ENCODE measurements around the gene AKR1A1.

- TF ChIP-seq POLR2A (IDR thresholded peaks at IDR 0.05; ENCODE audit: low read depth, low read length) (no peak), POLR2AphosphoS5 (IDR thresholded peaks at IDR 0.05; ENCODE audit: low read depth, low read length) (no peak; the same call in 1 of the 2 replicates), TAF1 (IDR thresholded peaks at IDR 0.05; ENCODE audit: borderline replicate concordance, low read depth, low read length) (no peak)
These were observed 33.9 kb downstream of the AKR1A1 start for GRCh38 chr1:45584351-45585109.
